Sigmoid colon (tissue), 4 donors: ENCODE results near the gene CHMP1A.

Source experiments
- CTCF ChIP-seq, 4 experiments: fragments of 450-650 bp in 3 of 4; fragments of 200-600 bp in 1 of 4; IDR thresholded peaks; one replicate each; pipeline ENCODE4 v1.5.1; 2016 to 2019; ENCODE audit warnings: antibody characterized with exemption in 4 of 4, mild to moderate bottlenecking in 3 of 4, moderate library complexity in 2 of 4
- EP300 ChIP-seq, 4 donors: sonication (generic); formaldehyde crosslinking; IDR thresholded peaks; one replicate each; pipeline ENCODE4 v1.6.1; 2017; ENCODE audit warnings: antibody characterized with exemption in 4 of 4
- POLR2A ChIP-seq, 2 donors: fragments of 450-650 bp; IDR thresholded peaks; one replicate each; pipeline ENCODE4 v1.6.1; 2016; ENCODE audit warnings: antibody characterized with exemption in 2 of 2, mild to moderate bottlenecking in 2 of 2, moderate library complexity in 2 of 2
- POLR2AphosphoS5 ChIP-seq, 4 donors: sonication (generic); formaldehyde crosslinking; IDR thresholded peaks; one replicate each; pipeline ENCODE4 v1.6.1; 2017; ENCODE audit warnings: antibody characterized with exemption in 4 of 4

- TF ChIP-seq CTCF (IDR thresholded peaks at IDR 0.05) (no peak), POLR2A (IDR thresholded peaks at IDR 0.05) (no peak), EP300 (IDR thresholded peaks at IDR 0.05) (no peak), POLR2AphosphoS5 (IDR thresholded peaks at IDR 0.05) (no peak)
Observed at GRCh38 chr16:89670496-89671431, 13.3 kb upstream of the CHMP1A start.
